H1 (cell line): Measurements from ENCODE around the gene TMEM178B. TPM values are rescaled to one million over a fixed set of nuclear protein-coding genes. Genes with fewer than 3 reads are reported as not detected.

Experiments used
- CTCF ChIA-PET: fragments of 300-600 bp; sonication (Branson Sonifier 250); formaldehyde crosslinking; loops from one replicate; lab custom pipeline; 2021; ENCODE audit not compliant: partially characterized antibody; lab: Charles Lee
- POLR2A ChIA-PET: fragments of 300-600 bp; sonication (Branson Sonifier 250); formaldehyde crosslinking; loops from one replicate; lab custom pipeline; 2021; ENCODE audit warnings: inconsistent platforms; ENCODE audit not compliant: partially characterized antibody; lab: Charles Lee
- DNase-seq, 2 experiments: peaks; one replicate each; pipeline versions ENCODE4 v3.0.0 to v3.0.0-alpha.2; 2010 to 2022; ENCODE audit warnings: low spot score in 2 of 2, low read depth in 1 of 2, mixed read lengths in 1 of 2
- FAIRE-seq: peaks from 2 replicates; lab custom pipeline; 2011; peaks lifted over from hg19 to GRCh38; lab: Jason Lieb, UNC
- H2AFZ ChIP-seq: 2 replicates; pipeline ENCODE4 v1.8.1; 2012; ENCODE audit warnings: low read length, inconsistent platforms
- H2AK5ac ChIP-seq: 2 replicates; pipeline ENCODE4 v1.6.1; 2013; ENCODE audit warnings: low read depth, low read length
- H2BK120ac ChIP-seq: replicated peaks from 2 replicates; pipeline ENCODE3; 2013; ENCODE audit warnings: low read depth, low read length, inconsistent platforms
- H2BK12ac ChIP-seq: 2 replicates; pipeline ENCODE4 v1.6.1; 2013; ENCODE audit warnings: low read depth, low read length
- H2BK15ac ChIP-seq: 2 replicates; pipeline ENCODE4 v1.6.1; 2013; ENCODE audit warnings: low read length
- H2BK20ac ChIP-seq: 2 replicates; pipeline ENCODE4 v1.6.1; 2013; ENCODE audit warnings: low read length
- H2BK5ac ChIP-seq: 2 replicates; pipeline ENCODE4 v1.6.1; 2013; ENCODE audit warnings: low read depth, low read length
- H3K14ac ChIP-seq: 2 replicates; pipeline ENCODE4 v1.6.1; 2013; ENCODE audit warnings: inconsistent platforms; ENCODE audit not compliant: insufficient read length
- H3K18ac ChIP-seq: 2 replicates; pipeline ENCODE4 v1.6.1; 2013; ENCODE audit warnings: low read length; ENCODE audit errors: extremely low read depth
- H3K23ac ChIP-seq: 2 replicates; pipeline ENCODE4 v1.6.1; 2013; ENCODE audit warnings: inconsistent platforms; ENCODE audit not compliant: insufficient read length
- H3K23me2 ChIP-seq: 2 replicates; pipeline ENCODE4 v1.6.1; 2013; ENCODE audit warnings: low read depth, low read length
- H3K27ac ChIP-seq: 2 replicates; pipeline ENCODE4 v1.6.1; 2011; ENCODE audit warnings: low read depth, low read length, inconsistent platforms
- H3K27me3 ChIP-seq, 4 experiments: replicated peaks in 1 of 4; 1 replicate in 1 of 4; 2 replicates in 3 of 4; pipeline versions ENCODE4 v1.6.1 to v1.8.1; 2011 to 2013; ENCODE audit warnings: low read length in 3 of 4, mild to moderate bottlenecking in 3 of 4, inconsistent platforms in 2 of 4, mixed read lengths in 2 of 4, moderate library complexity in 1 of 4; ENCODE audit not compliant: control insufficient read depth in 3 of 4, insufficient read depth in 3 of 4; ENCODE audit errors: extremely low read depth in 1 of 4
- H3K36me3 ChIP-seq, 4 experiments: 2 replicates each; pipeline versions ENCODE4 v1.6.1 to v1.8.1; 2011 to 2013; ENCODE audit warnings: mild to moderate bottlenecking in 4 of 4, low read length in 3 of 4, moderate library complexity in 2 of 4, control low read depth in 1 of 4, inconsistent platforms in 1 of 4; ENCODE audit not compliant: insufficient read depth in 4 of 4, control insufficient read depth in 2 of 4
- H3K4ac ChIP-seq: replicated peaks from 2 replicates; pipeline ENCODE3; 2013; ENCODE audit warnings: low read length, low read depth, mixed read lengths, inconsistent platforms; ENCODE audit not compliant: insufficient read length
- H3K4me1 ChIP-seq, 4 experiments: replicated peaks in 1 of 4; 1 replicate in 1 of 4; 2 replicates in 3 of 4; pipeline versions ENCODE4 v1.6.1 to v1.8.1; 2011 to 2013; ENCODE audit warnings: low read length in 3 of 4, inconsistent platforms in 2 of 4, mixed read lengths in 1 of 4; ENCODE audit not compliant: insufficient read depth in 4 of 4, control insufficient read depth in 3 of 4
- H3K4me2 ChIP-seq, 2 experiments: 2 replicates each; pipeline versions ENCODE4 v1.6.1 to v1.8.1; 2011 to 2013; ENCODE audit warnings: low read depth in 2 of 2, low read length in 2 of 2, control low read depth in 1 of 2, inconsistent platforms in 1 of 2, mild to moderate bottlenecking in 1 of 2; ENCODE audit not compliant: insufficient read depth in 1 of 2
- H3K4me3 ChIP-seq, 4 experiments: fragments of 200-600, 300-600 bp in 1 of 4; sonication (generic), shearing (Covaris generic), sonication (Bioruptor Twin) in 1 of 4; 2 replicates each; pipeline versions ENCODE4 v1.5.1 to v1.8.1; 2011 to 2016; ENCODE audit warnings: low read length in 4 of 4, low read depth in 3 of 4, control low read depth in 2 of 4, inconsistent platforms in 2 of 4, mild to moderate bottlenecking in 2 of 4, mixed read lengths in 1 of 4, moderate library complexity in 1 of 4; ENCODE audit not compliant: insufficient read depth in 2 of 4; ENCODE audit errors: extremely low read depth in 1 of 4
- H3K56ac ChIP-seq: replicated peaks from 2 replicates; pipeline ENCODE3; 2013; ENCODE audit warnings: low read depth, mild to moderate bottlenecking, mixed read lengths, low read length, inconsistent platforms; ENCODE audit not compliant: insufficient read length
- H3K79me1 ChIP-seq: 2 replicates; pipeline ENCODE4 v1.6.1; 2013; ENCODE audit warnings: low read depth, low read length, control low read depth
- H3K79me2 ChIP-seq, 2 experiments: 2 replicates each; pipeline versions ENCODE4 v1.6.1 to v1.8.1; 2012 to 2013; ENCODE audit warnings: low read length in 2 of 2, mild to moderate bottlenecking in 2 of 2, inconsistent platforms in 1 of 2; ENCODE audit not compliant: insufficient read depth in 2 of 2, control insufficient read depth in 1 of 2
- H3K9ac ChIP-seq, 4 experiments: replicated peaks in 1 of 4; 1 replicate in 1 of 4; 2 replicates in 3 of 4; pipeline versions ENCODE4 v1.6.1 to v1.8.1; 2011 to 2013; ENCODE audit warnings: low read depth in 3 of 4, low read length in 3 of 4, control low read depth in 2 of 4, mild to moderate bottlenecking in 2 of 4, moderate library complexity in 2 of 4, inconsistent platforms in 1 of 4; ENCODE audit errors: extremely low read depth in 1 of 4
- H3K9me3 ChIP-seq, 2 experiments: 2 replicates each; pipeline versions ENCODE4 v1.6.1 to v1.8.1; 2012 to 2013; ENCODE audit warnings: mild to moderate bottlenecking in 2 of 2, moderate library complexity in 2 of 2, control low read depth in 1 of 2, inconsistent platforms in 1 of 2, low read depth in 1 of 2, low read length in 1 of 2, mixed read lengths in 1 of 2; ENCODE audit not compliant: insufficient read depth in 2 of 2
- H4K20me1 ChIP-seq, 2 experiments: replicated peaks in 1 of 2; 2 replicates each; pipeline versions ENCODE3 to v1.8.1; 2011 to 2013; ENCODE audit warnings: inconsistent platforms in 2 of 2, low read length in 2 of 2, mild to moderate bottlenecking in 1 of 2; ENCODE audit not compliant: insufficient read depth in 2 of 2, control insufficient read depth in 1 of 2
- H4K5ac ChIP-seq: 2 replicates; pipeline ENCODE4 v1.6.1; 2013; ENCODE audit warnings: low read length, low read depth, mixed read lengths, inconsistent platforms; ENCODE audit not compliant: insufficient read length
- H4K8ac ChIP-seq: 2 replicates; pipeline ENCODE4 v1.8.0; 2013; ENCODE audit warnings: mild to moderate bottlenecking, moderate library complexity, low read length, inconsistent platforms; ENCODE audit not compliant: insufficient read depth; ENCODE audit errors: extremely low read depth
- H4K91ac ChIP-seq: replicated peaks from 2 replicates; pipeline ENCODE3; 2013; ENCODE audit warnings: low read length, mixed read lengths, inconsistent platforms; ENCODE audit not compliant: insufficient read length
- CHD2 ChIP-seq: IDR thresholded peaks from 2 replicates; pipeline ENCODE4 v1.6.1; 2012; ENCODE audit warnings: low read length, improper control_type of control experiment
- CREB1 ChIP-seq: IDR thresholded peaks from 2 replicates; pipeline ENCODE4 v1.6.1; 2012; ENCODE audit warnings: inconsistent platforms
- CTCF ChIP-seq, 3 experiments: IDR thresholded peaks; 1 replicate in 2 of 3; 2 replicates in 1 of 3; pipeline versions ENCODE4 v1.5.1 to v1.6.1; 2011; ENCODE audit warnings: low read length in 3 of 3, mild to moderate bottlenecking in 3 of 3, inconsistent platforms in 2 of 3, low read depth in 1 of 3, moderate library complexity in 1 of 3; ENCODE audit not compliant: insufficient read depth in 1 of 3; ENCODE audit errors: control extremely low read depth in 1 of 3
- JUN ChIP-seq: IDR thresholded peaks from 2 replicates; pipeline ENCODE4 v1.6.1; 2011; ENCODE audit warnings: low read depth, mild to moderate bottlenecking, improper control_type of control experiment, low read length
- JUND ChIP-seq: IDR thresholded peaks from 2 replicates; pipeline ENCODE4 v1.6.1; 2011; ENCODE audit warnings: mild to moderate bottlenecking, improper control_type of control experiment, low read length
- MAFK ChIP-seq: IDR thresholded peaks from 2 replicates; pipeline ENCODE4 v1.6.1; 2012; ENCODE audit warnings: low read depth, mild to moderate bottlenecking, improper control_type of control experiment, low read length
- POLR2AphosphoS5 ChIP-seq: IDR thresholded peaks from 2 replicates; pipeline ENCODE4 v1.6.1; 2011; ENCODE audit warnings: low read depth, low read length
- POU5F1 ChIP-seq: IDR thresholded peaks from 2 replicates; pipeline ENCODE4 v1.6.1; 2011; ENCODE audit warnings: low read depth, mild to moderate bottlenecking, low read length, moderate library complexity
- RBBP5 ChIP-seq: IDR thresholded peaks from 2 replicates; pipeline ENCODE4 v1.7.1; 2012; ENCODE audit warnings: low read depth, mild to moderate bottlenecking, inconsistent platforms, low read length, moderate library complexity, borderline replicate concordance
- SP1 ChIP-seq: IDR thresholded peaks from 2 replicates; pipeline ENCODE4 v1.6.1; 2011; ENCODE audit warnings: low read depth, low read length
- TAF7 ChIP-seq: optimal IDR thresholded peaks from 2 replicates; pipeline ENCODE3; 2011; ENCODE audit warnings: low read depth, mild to moderate bottlenecking, inconsistent platforms, low read length, moderate library complexity, borderline replicate concordance
- WGBS, 2 experiments: shearing (Covaris generic) in 1 of 2; methylation state at CpG; one replicate each; pipeline versions ENCODE4 v1.1.6 to v1.1.7; 2013 to 2015; ENCODE audit warnings: low lambda C conversion rate in 2 of 2, mixed read lengths in 2 of 2, inconsistent platforms in 1 of 2, low coverage in 1 of 2, missing lambda C conversion rate in 1 of 2; ENCODE audit not compliant: insufficient replicate concordance in 2 of 2, insufficient coverage in 1 of 2, insufficient read length in 1 of 2; ENCODE audit errors: extremely low coverage in 1 of 2, missing lambda C conversion rate in 1 of 2; 5-methylcytosine and 5-hydroxymethylcytosine counted together
- polyA plus RNA-seq, 7 experiments: library from polyadenylated mRNA; depleted of rRNA in 3 of 7; stranded (reverse) in 5 of 7; unstranded in 2 of 7; fragments of >200 nt in 5 of 7; fragments of 200-250 nt in 2 of 7; gene quantifications; 1 replicate in 5 of 7; 2 replicates in 1 of 7; 4 replicates in 1 of 7; pipeline versions ENCODE4 v1.2.1 to v1.2.3, GENCODE V29; 2011 to 2013; ENCODE audit warnings: missing spikeins in 2 of 7, mixed read lengths in 2 of 7
- total RNA-seq: library from RNA; stranded (reverse); fragmentation: NEBNext Ultra II Directional; extraction: Animal tissue kit (Norgen Biotek cat#: 25700); gene quantifications from 2 replicates; pipeline ENCODE4 v1.2.1, GENCODE V29; 2021

Gene TMEM178B
- total and polyA plus RNA-seq, 2 of the 8 experiments (the other 6 are each of a cell fraction or from before 2014, with no cell fraction given), result 5.3 to 18.1 TPM

DNA sequence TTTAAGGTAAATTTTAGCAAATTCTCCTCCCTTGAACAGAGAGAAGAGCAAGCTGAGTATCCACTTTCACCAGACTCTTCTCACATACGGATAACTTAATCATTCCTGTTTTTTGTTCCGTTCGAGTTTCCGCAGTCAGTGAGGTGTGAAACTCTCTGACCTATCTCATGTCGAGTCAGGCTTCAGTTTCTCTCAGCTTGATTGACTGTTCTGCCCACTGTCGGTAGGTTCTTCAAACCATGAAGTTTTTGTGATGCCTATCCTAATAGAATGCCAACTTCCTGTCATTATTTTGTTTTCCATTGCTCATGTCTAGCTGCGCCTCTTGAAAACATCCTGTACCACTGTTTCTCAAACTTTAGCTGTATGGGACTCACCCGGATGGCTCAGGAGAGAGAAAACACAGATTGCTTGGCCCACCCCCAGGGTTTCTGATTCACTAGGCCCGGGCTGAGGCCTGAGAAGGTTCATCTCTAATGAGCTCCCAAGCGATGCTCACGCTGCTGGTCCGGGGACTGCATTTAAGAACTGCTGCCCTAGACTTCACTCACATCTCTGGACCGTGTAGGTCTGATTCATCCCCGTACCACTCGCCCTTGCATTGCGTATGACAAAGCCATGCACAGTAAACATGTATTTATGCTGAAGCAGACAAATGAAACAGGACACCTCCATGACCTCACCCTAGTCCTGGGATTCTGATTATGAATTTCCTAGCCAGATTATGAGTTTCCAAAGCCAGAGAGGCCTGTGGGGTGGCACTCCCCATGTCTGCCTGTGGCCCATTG is 269.0 kb downstream of the TMEM178B start:
- Histone ChIP-seq H2BK12ac (no peak overlapping the region), H4K20me1 (no peaks in the 10 kb centered on the region), H2BK5ac (no peak overlapping the region), H3K27ac (no peak overlapping the region), H3K4ac (no peak overlapping the region), H3K14ac (no peak overlapping the region), H3K36me3 (no peaks in the 10 kb centered on the region), H3K4me1 (no peaks in the 10 kb centered on the region; a peak in 1 of 7 replicates), H3K18ac (no peak overlapping the region), H3K23ac (no peak overlapping the region), H4K8ac (no peak overlapping the region; the same call in 1 of the 2 replicates), H4K5ac (no peak overlapping the region), H4K91ac (no peak overlapping the region), H3K23me2 (no peaks in the 10 kb centered on the region), H3K79me2 (no peaks in the 10 kb centered on the region), H3K56ac (no peak overlapping the region), H3K9me3 (no peaks in the 10 kb centered on the region), H2BK15ac (peak overlapping the region; percentile 33; the same call in 1 of the 2 replicates), H2AK5ac (no peak overlapping the region), H3K79me1 (no peaks in the 10 kb centered on the region), H3K4me2 (no peak overlapping the region), H3K4me3 (no peak overlapping the region), H2AFZ (no peak overlapping the region), H3K27me3 (no peaks in the 10 kb centered on the region), H2BK120ac (no peak overlapping the region), H2BK20ac (no peak overlapping the region), H3K9ac (no peak overlapping the region)
- DNase-seq (no peak), FAIRE-seq (no peak)
- ChIA-PET POLR2A (interaction anchor here (0.9 to 1.0 kb wide), 2 partner anchors 11 to 15 kb away, joined by 3 read pairs; no protein-coding TSS in a partner anchor), CTCF (interaction anchor here (0.6 to 1.7 kb wide), 4 partner anchors 8 to 528 kb away, joined by 3 to 5 read pairs (median 4); no protein-coding TSS in a partner anchor)
- WGBS, 2 experiments, result 90% methylated on average over 16 of the region's 16 CpGs; no CpG with 5 or more reads in 1 of the 2 experiments
- TF ChIP-seq CHD2 (no peak), POU5F1 (no peak), POLR2AphosphoS5 (no peak), CTCF (IDR thresholded peaks at IDR 0.05; ENCODE audit: control extremely low read depth in 1 of 3, insufficient read depth in 1 of 3, low read depth in 1 of 3, low read length in 3 of 3) (no peak), TAF7 (no peak), JUND (no peak), MAFK (no peak), JUN (no peak), RBBP5 (no peak), CREB1 (no peak), SP1 (no peak)
